Activated naive CD4-positive, alpha-beta T cell treated with anti-CD3 and anti-CD28 coated beads, Interleukin-2, amount 50 U/mL, for 16 hours (primary cell): ENCODE results near the gene NFATC2.
A peak's percentile ranks its signal among the peaks of the same experiment; 100 is the strongest.
"Not testable (repeated sequence)": the region's sequence is repeated elsewhere in the genome, so short reads cannot be mapped to it uniquely, and the experiment has no call there.

Experiments
- DNase-seq: peaks from one replicate; pipeline ENCODE4 v3.0.0-alpha.2; 2020

NFATC2 gene

DNA sequence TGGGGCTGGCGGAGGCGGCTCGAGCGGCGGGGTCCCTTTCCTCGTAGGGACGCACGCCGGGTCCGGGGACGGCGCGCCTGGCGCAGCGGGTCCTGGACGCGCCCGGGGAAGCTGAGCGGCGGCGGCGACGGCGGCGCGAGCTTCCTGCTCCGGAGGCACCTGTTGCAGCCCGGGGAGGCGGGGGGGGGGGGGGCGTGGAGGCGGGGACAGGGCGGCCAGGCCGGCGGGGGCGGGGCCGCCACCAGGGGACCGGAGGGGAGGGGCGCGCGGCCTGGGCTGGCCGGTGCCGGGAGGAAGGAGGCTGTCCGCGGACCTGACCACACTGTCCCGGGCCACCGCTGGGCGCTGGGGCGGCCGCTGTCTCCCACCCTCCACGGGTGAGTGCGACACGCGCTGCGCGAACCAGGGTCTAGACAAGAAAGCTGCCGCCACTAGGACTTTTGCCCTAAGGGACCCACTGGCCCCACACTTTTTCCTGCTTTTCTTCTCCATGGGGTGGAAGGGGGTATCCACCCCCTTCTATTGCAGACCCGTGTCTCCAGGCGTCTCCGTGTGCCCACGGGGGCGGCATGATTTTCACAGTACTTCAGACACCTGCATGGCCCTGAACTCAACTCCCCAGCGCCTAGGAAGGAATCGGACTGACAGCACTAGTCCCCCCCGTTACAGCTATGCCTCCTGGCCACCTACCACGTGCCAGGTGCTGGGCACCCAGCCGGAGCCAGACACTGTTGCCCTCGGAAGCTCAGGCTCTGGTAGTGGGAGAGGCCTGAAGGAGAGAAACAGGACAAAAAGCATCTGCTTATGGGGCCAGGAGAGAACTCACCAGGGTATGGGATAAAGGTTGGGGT, at the start of gene NFATC2:
Gene NFATC2, minus strand, starts transcription at position 149 of the 851 bp plus-strand sequence. CDS start 220 bp downstream, outside the sequence.
- peak; percentile 59 for DNase-seq

DNA sequence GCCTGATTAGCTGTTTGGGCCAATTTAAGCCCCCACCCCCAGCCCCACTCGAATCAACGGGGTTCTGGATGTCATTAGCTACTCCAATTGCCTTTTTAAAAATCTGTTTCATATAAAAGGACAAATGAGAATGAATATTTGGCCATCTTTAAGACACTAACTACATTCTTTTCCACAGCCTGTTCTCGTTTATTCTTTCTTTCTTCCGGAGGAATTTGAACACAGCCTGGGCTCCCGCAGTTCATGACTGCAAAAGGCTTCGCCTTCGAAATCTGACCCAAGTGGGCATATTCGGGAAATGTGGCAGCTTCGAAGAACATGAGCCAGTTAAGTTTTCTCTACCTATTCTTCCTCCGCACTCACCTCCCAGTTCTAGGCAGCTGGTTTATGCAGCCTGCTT, 49.4 kb upstream of the NFATC2 start:
- DNase-seq = no peak

DNA sequence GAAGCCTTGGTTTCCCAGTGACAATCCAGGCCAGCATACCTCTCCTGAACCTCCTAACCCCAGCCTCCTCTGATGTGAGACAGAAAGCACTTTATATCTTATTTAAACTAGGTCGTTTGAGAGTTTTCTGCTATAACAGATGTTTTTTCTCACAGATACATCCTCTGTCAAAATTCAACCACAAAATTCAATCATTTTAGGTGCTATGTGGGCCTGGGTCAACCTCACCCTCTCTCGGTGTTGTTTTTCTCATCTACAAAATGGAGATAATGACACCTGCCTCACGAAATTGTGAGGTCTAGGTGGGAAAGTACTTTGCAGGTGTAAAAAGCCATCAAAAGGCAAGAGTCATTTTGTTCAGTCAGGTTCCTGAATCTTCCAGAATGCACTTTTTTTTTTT, 46.2 kb upstream of the NFATC2 start:
- DNase-seq = no peak

DNA sequence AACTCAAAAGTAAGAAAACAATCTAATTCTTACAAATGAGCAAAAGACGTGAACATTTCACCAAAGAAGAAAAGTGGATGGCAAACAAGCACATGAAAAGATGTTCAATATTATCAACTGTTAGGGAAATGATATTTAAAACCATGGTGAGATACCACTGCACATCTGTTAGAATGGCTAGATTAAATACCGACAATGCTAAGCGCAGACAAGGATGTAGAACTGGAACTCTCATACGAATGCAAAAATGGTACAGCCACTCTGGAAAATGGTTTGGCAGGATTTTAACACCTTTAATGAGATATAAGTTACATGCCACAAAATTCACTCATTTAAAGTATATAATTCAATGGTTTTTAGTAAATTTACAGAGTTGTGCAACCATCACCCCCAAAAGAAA, 44.6 kb upstream of the NFATC2 start:
- DNase-seq = no peak

DNA sequence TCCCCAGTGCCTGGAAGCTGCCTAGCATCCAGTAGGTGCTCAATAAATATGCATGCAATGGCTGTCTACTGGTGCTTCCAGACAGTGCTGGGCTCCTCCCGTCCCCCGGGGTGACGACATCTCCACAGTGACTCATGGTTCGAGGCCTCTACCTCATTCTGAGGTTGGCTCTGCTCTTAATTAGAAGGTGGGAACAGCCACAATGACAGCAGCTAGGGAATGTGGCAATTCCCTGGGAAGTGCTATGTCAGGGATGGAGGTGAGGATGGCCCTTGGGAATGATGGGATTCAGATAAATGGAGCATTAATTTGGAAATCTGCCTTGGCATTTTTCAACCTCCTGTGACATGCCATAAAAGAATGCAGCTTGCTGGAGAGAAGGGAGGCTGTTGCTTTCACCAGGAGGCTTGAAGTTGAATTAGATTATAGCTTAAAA, 43.5 kb upstream of the NFATC2 start:
- no peak for DNase-seq

DNA sequence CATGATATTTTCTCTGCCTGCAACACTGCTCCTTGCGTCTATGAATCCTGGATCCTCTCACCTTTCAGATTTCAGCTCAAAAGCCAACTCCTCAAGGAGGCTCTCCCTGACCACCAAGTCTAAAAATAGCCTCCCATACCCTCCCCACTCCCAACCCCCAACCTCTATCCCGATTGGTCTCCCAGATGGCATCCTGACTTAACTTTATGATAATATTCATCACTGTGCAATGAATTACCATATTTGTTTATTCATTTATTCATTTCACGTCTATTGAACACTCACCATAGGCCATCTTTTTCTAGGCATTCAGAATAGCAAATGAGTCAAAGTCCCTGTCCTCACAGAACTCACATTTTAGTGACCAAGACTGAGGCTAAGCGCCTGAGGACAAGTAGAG, 42.6 kb upstream of the NFATC2 start:
- DNase-seq = no peak

DNA sequence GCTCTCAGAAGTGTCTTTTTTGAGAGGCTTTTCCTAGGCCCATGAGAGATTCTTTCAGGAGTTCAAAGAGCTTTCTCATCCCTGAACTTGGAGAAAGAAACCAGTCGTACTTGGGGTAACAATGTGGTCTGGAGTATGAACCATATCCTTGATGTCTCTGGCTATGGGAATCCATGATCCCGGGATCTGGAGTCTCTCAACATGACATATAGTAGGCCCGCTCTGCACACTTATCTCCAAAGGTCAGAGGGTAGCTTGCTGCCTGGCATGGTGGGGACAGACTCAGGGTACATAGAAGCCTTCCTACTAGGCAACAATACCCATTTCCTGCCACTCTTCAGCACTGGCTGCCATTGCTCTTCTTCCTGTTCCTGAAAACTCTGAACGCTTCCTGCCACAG, 42.2 kb upstream of the NFATC2 start:
- no peak for DNase-seq

DNA sequence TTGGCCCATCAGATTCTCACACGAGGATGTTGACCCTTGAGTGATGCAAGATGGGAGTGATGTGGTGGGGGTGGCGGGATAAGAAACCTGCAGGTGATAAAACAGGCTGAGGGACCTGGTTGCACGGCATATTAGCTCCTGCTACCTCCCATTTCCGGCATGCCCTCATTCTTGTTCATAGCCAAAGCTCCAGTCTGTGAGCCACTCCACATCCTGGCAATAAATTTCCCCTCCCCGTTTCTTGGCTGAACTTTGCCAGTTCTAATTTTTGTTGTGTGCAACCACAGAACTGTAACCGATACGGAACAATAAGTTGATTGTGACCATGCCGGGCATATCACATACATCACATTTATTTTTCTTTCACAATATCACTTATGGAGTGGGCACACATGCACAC, 41.6 kb upstream of the NFATC2 start:
- no peak for DNase-seq

DNA sequence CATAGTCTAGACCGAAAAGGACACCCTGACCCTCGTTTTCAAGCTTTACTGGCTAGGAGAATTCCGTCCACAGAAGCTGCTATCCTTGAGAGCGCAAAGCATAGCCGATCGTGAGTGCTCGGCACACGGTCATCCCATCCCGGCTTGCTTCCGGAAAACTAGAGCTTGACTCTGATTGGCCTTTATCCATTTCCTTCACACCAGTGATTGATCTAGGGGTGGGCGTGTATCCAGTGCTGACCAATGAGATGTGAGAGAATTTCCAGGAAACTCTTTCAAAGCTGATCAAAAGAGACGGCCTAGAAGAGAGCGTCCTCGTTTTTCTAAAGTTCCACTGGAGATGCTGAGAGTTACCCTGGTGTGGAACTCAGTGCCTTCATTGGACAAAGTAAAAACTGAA, 41.0 kb upstream of the NFATC2 start:
- no peak for DNase-seq

DNA sequence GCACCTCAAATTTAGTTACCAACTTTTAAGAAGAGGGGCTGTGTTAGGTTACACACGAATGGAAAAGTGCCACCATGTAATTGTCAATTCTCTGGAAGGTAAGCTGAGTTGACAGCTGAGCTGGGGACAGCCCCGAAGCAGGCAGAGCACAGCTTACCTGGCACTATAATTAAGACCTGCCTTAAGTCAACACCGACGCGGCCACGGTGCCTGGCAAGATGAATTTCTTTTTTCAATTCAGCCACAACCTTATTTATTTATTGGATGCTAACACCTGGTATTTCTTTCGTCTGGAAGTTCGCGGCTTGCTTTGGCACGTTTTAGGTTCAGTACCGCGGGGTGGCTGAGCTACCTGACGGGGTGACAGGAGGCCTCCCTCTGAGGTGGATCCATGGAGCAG, 40.6 kb upstream of the NFATC2 start:
- no peak for DNase-seq

DNA sequence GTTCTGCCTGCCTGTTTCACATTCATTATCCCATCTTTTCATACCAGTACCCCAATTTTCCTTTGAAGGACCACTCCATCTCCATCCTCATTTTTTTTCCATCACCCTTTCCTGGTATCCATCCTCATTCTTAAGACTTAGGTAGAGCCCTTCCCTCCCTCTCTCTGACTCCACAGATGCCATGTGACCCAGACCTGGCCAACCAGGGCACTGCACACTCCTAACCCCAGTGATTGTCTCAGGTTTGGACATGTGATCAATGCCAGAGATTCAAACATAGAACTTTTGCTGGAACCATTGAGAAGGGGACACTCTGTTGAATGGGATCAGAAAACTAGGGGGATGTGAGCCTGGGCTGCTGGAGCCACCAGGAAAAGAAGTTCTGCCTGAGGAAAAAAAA, 39.1 kb upstream of the NFATC2 start:
- no peak for DNase-seq

DNA sequence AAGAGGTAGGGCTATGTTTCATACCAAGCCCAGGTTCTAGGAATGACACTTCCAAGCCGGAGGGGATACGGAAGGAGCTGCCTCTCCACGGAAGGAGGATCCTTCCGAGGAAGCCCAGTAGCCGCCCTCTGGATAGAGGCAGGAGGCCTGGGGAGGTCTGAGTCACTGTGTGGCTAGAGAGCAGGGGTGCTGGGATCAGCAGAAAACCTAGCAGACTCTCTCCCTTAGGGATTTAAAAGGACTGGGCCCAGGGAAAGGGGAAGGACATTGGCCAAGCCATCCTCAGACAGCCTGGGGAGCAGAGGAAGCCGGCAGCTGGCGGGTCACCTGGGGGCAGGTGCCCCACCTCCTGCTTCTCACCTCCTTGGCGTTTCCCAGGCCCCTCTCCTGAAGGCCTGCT, 36.6 kb upstream of the NFATC2 start:
- DNase-seq = no peak

DNA sequence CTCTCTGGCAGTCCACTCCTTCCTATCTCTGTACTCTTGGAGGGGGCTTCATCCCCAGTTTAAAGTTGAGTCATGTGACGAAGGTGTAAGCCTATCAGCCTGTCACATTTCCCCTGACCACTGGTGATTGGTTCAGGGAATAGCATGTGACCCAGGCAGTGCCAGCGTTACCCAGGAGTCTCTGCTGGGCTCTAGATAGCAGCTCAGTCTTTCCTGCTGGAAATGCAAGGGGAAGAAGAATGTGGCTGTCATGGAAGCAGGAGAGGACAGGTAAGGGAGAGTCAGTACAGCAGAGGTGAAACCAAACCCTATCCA, 35.6 kb upstream of the NFATC2 start:
- no peak for DNase-seq

DNA sequence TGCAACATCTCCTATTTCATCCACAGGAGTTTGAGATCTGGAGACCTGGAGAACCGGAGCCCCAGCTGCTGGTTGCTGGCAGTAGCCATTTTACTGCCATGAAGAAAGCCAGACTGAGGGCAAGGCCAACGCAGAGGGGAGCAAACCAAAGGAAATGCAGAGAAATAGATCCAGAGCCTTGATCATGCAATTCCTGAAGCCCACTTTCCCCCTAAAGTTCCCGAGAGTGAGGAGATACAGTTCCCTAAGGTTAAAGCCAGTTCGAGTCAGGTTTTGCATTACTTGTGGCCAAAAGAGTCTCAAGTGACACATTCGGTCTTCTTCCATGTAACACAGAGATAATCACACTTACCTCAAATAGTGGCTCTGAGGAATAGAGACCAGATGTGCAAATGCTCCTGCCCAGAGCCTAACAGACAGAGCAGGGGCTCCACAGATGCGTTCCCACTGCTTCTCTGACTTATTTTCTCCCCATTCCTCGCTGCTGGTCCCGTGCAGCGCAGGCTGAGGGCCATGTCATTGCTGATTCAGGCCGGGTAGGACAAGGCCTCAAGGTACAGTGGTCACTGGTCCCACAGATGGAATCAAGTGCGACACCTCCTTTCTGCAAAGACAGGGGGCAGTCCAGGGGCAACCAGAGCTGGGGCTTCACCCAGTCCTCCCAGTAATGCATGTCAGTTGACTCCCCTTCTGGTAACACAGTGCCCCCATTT, 35.1 kb upstream of the NFATC2 start:
- DNase-seq = no peak

DNA sequence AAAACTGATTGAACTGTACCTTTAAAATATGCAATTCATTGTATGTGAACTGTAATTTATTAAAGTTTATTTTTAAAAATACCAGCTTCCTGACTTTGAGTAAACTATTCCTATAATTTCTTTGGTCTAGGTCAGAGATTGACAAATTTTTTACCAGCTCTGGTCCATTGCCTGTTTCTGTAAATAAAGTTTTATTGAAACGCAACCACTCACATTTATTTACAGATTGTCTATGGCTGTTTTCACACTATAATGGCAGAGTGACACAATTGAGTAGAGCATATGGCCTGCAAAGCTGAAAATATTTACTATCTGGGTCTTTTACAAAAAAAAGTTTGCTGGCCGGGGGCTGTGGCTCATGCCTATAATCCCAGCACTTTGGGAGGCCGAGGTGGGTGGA, 33.0 kb upstream of the NFATC2 start:
- no peak for DNase-seq

DNA sequence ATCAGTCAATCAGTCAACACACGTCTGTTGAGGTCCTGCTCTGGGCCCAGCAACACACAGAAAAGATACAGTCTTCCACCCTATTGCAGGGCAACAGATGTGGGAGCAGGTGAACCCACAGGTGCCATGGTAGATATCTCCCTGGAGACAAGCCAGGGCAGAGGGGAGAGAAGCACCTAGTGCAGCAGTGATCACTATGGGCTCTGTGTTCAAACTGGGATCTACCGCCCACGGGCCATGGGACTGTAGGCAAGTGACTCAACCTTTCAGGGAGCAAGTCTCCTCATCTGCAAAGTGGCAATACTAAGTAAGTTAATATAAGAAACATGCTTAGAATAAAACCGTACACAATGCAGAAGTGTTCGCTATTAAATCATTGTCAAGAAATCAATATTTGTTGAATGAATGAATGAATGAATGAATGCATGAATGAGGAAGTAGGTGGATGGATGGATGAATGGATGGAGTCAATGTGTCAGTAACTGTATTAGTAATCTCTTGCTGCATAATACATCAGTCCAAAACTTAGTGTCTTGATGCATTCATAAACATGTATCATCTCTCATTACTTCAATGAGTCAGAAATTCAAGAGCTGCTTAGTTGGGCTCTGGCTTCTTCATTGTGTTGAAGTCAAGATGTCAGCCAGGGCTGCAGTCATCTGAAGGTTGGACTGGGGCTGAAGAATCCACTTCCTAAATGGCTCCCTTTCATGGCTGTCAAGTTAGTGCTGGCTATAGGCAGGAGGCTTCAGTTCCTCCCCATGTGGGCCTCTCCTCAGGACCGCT, 31.9 kb upstream of the NFATC2 start:
- DNase-seq = peak; percentile 27

DNA sequence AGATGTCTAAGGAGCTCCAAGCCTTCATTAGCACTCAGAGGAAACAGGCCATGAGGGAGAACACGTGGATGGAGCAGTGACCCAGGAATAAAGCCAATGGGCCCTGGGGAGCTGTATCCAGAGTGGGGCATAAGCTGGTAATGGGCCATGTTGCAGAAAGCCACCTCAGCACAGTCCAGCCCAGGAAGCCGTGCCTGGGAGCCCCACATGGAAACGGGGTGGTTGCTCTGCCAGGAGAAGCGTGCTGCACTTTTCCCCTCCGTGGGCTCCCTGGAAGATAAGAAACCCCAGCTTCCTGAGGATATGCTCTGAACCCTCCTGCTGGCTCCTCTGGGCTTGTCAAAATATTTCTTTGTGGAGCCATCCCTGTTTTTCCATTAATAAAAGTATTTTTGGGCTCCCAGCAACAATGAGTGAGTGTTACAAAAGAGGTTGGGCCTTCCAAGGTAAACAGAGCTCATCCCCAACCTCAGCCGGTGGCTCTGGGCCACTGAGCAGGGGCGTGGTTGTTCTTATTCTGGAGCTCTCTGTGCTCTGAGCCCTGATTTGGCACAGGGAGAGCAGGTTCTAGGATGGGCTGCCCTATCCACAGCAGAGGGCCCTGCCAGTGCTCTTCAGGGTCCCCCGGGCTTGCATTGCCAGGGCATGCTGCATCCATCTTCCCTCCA, 31.2 kb upstream of the NFATC2 start:
- no peak for DNase-seq

DNA sequence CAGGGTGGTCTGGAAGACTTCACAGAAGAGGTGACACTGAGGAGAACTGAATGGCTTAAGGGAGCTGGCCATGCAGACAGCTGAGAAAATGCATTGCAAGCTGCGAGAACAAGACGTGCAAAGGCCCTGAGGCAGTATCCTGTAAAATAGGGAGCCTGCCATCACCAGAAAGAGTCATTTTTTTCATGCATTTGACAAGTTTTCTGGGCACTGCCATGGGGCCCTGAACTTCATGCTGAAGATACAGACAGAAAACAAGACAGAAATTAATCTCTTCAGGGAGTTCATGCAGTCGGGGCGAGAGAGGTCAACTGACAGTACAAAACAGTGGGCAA, 28.9 kb upstream of the NFATC2 start:
- no peak for DNase-seq

DNA sequence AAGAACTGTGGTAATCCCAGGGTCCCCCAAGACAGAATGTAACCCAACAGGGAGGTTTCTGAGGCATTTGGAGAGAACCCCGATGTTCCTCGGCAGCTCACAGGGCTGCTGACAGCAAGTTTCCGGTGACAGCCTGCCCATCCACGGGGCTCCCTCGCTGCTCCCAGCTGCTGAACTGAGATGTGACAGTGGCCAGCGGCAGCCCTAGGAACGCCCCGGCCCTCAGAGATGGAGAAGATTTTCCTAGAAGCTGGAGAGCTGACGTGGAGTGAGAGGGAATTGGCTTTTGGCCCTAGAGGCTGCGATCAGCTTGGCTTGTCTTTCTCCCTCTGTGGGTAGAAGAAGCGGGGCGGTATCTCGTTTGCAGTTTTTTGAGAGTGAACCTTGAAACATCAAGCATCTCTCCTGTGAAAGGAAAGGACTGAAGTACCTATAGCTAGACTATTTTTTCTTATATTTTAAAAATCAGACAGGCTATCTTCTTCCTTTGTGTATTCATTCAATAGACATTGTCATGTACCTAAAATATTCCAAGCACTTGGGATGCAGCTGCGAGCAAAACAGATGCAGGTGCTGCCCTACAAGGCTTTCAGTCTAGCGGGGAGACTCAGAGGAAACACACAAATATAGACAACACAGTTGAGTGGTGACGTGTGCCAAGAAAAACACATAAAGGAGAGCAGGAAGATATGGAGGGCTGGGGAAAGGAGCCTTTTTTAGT, 28.4 kb upstream of the NFATC2 start:
- DNase-seq = no peak

DNA sequence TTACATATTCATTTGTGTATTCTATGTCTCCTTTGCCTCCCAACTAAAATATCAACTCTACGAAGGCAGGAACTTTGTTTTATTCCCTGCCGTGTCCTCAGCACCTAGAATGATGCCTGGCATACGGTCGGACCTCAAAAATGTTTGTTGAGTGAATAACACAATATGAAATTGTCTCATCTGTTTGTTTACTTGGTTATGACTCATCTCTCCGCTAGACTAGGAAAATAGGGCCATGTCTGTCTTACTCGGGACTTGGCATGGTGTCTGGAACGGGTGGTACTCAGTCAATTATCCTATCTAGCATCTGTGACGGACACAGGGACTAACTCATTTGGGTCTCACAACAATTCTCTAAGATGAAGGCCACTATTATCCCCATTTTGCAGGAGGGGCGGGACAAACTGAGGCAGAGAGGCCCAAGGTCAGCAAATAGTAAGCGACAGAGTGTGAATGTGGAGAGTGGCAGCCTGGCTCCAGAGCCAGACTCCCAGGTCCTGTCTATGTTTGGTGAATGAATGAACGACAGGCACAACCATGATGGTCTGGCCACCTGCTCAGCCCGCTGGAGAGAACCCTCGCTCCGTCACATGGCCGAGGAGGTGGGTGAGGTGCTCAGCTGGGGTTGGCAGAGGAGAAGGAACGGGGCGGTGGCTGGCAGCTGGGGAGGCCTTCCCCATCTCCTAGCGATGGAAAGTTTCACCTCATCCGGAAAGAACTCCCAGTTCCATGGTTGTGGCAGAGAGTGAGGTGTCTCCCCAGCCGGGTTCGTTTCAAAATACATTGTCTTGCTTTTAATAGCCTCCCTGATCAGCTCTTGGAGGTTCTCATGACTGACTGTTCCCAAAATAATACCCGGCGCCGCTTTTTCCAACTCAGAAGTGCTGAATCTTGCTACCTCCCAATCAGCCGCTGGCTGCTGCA, 27.6 kb upstream of the NFATC2 start:
- no peak for DNase-seq

DNA sequence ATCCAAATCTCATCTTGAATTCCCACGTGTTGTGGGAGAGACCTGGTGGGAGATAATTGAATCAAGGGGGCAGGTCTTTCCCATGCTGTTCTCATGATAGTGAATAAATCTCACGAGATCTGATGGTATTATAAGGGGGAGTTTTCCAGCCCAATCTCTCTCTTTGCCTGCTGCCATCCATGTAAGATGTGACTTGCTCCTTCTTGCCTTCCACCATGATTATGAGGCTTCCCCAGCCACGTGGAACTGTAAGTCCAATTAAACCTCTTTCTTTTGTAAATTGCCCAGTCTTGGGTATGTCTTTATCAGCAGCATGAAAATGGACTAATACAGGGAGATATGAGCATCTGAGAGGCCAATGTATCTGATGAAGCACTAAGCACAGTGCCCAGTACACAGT, 26.0 kb upstream of the NFATC2 start:
- DNase-seq = not testable (repeated sequence)

DNA sequence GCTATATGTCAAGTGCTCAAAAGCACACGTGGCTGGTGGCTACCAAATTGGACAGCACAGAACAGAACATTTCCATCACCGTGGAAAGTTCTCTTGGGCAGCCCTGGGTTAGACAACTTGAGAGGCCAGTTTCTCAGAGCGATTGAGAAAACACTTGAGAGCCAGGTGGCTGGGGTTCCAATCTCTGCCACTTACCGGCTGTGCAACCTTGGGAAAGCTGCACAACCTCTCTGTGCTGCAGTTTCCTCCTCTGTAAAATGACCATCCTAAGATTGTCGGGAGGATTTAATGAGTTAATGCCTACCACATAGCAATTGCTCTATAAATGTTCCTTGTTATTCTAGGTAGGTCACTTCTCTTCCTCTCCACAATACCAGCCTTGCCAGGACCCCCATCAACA, 25.1 kb upstream of the NFATC2 start:
- no peak for DNase-seq
